WTC11 (cell line): Measurements from ENCODE around the gene SLC7A5.

Experiments
- CBFB ChIP-seq: sonication (generic); formaldehyde crosslinking; IDR thresholded peaks from 2 replicates; pipeline ENCODE4 v1.8.1; 2022; ENCODE audit warnings: mild to moderate bottlenecking, low read depth, missing genetic modification reagents
- CREB1 ChIP-seq: sonication (generic); formaldehyde crosslinking; IDR thresholded peaks from 2 replicates; pipeline ENCODE4 v1.8.0; 2023; ENCODE audit warnings: mild to moderate bottlenecking, missing genetic modification reagents
- FOXJ3 ChIP-seq: sonication (generic); formaldehyde crosslinking; IDR thresholded peaks from 2 replicates; pipeline ENCODE4 v1.9.0; 2021; ENCODE audit warnings: missing genetic modification reagents, mild to moderate bottlenecking, borderline replicate concordance
- ZNF425 ChIP-seq: fragments of 250-450 bp; sonication (Bioruptor Pico); conservative IDR thresholded peaks from 2 replicates; pipeline ENCODE4 v1.9.0; 2021; ENCODE audit warnings: mild to moderate bottlenecking
- TF ChIP-seq, protein P1 (sequence below): fragments of 200-600 bp; IDR thresholded peaks from 2 replicates; pipeline ENCODE4 v1.8.0; 2022; ENCODE audit warnings: antibody characterized with exemption
- TF ChIP-seq, protein P2 (sequence below): sonication (generic); formaldehyde crosslinking; conservative IDR thresholded peaks from 2 replicates; pipeline ENCODE4 v1.8.1; 2022; ENCODE audit warnings: mild to moderate bottlenecking, missing genetic modification reagents

DNA sequence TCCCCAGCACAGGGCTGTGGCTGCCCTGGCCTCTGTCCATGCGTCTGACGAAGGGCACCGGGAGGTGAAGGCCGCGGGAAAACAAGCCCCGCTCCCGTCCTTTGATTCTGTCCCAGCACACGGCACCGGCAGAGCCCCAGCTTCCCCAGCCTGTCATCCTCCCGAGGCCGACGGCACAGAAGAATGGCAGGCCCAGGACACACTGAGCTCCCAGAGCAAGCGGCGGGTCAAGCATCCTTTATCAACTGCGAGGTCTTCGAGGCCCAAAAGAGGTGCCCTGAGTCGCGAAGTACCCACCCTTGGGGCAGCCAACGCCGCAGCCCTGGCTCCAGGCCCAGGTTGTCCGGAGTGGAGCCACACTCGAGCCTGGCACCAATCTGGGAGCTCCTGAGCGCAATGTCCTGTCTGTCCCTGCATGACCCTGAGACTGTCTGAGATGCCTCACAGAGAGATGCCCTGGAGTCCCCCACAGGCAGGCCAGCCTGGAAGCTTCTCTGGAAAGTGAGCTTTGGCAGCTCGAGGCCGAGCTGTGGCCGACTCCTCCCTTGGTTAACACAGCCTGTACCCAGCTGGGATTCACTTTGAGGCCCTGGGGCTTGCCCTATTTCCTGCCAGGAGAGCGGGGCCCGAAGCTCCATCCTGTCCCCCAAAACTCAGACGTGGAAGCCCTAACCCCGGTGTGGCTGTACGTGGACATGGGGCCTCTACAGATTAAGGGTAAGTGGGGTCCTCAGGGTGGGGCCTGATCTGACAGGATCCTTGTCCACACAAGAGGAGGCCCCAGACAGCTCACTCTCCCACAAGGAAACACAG is 23.3 kb downstream of the SLC7A5 start:
- TF ChIP-seq, protein P1, sequence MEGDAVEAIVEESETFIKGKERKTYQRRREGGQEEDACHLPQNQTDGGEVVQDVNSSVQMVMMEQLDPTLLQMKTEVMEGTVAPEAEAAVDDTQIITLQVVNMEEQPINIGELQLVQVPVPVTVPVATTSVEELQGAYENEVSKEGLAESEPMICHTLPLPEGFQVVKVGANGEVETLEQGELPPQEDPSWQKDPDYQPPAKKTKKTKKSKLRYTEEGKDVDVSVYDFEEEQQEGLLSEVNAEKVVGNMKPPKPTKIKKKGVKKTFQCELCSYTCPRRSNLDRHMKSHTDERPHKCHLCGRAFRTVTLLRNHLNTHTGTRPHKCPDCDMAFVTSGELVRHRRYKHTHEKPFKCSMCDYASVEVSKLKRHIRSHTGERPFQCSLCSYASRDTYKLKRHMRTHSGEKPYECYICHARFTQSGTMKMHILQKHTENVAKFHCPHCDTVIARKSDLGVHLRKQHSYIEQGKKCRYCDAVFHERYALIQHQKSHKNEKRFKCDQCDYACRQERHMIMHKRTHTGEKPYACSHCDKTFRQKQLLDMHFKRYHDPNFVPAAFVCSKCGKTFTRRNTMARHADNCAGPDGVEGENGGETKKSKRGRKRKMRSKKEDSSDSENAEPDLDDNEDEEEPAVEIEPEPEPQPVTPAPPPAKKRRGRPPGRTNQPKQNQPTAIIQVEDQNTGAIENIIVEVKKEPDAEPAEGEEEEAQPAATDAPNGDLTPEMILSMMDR, result no peak
- TF ChIP-seq CREB1 (CRISPR knock-in tag) (no peak), ZNF425 (no peak), CBFB (CRISPR knock-in tag) (no peak), FOXJ3 (CRISPR knock-in tag) (no peak)
- TF ChIP-seq, protein P2, sequence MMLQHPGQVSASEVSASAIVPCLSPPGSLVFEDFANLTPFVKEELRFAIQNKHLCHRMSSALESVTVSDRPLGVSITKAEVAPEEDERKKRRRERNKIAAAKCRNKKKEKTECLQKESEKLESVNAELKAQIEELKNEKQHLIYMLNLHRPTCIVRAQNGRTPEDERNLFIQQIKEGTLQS (CRISPR knock-in tag), result no peak
